NT2/D1 (cell line): ENCODE measurements around the gene TSFM.
A peak's percentile ranks its signal among the peaks of the same experiment; 100 is the strongest.

Experiments
- DNase-seq: peaks from one replicate; pipeline ENCODE4 v3.0.0-alpha.2; 2011; ENCODE audit warnings: low read depth, low spot score
- H3K27me3 ChIP-seq: 2 replicates; pipeline ENCODE4 v1.6.0; 2011; ENCODE audit warnings: mild to moderate bottlenecking; ENCODE audit not compliant: insufficient read length, insufficient read depth
- H3K36me3 ChIP-seq: 2 replicates; pipeline ENCODE4 v1.6.1; 2011; ENCODE audit warnings: mild to moderate bottlenecking, low read length, mixed read lengths; ENCODE audit not compliant: insufficient read depth, insufficient read length
- H3K4me1 ChIP-seq: 2 replicates; pipeline ENCODE4 v1.5.1; 2011; ENCODE audit not compliant: insufficient read depth, insufficient read length
- H3K4me3 ChIP-seq: 2 replicates; pipeline ENCODE4 v1.5.1; 2011; ENCODE audit warnings: low read depth; ENCODE audit not compliant: insufficient read length
- H3K9ac ChIP-seq: 2 replicates; pipeline ENCODE4 v1.6.0; 2011; ENCODE audit warnings: low read depth; ENCODE audit not compliant: insufficient read length
- H3K9me3 ChIP-seq: 2 replicates; pipeline ENCODE4 v1.5.1; 2011; ENCODE audit warnings: mild to moderate bottlenecking, low read length; ENCODE audit not compliant: insufficient read depth
- SUZ12 ChIP-seq: IDR thresholded peaks from 2 replicates; pipeline ENCODE4 v1.6.1; 2011; ENCODE audit not compliant: insufficient read length, insufficient read depth; ENCODE audit errors: extremely low read depth
- YY1 ChIP-seq: IDR thresholded peaks from 2 replicates; pipeline ENCODE4 v1.6.1; 2011; ENCODE audit not compliant: insufficient read length, insufficient read depth
- ZNF274 ChIP-seq: IDR thresholded peaks from 2 replicates; pipeline ENCODE4 v1.6.1; 2011; ENCODE audit warnings: mild to moderate bottlenecking, low read depth, low read length

The TSFM gene

GRCh38 chr12:57782608-57783465, at the start of gene TSFM:
TSS of gene TSFM (plus strand) at chr12:57782787. CDS start at chr12:57782802, 15 bp downstream.
- TF ChIP-seq YY1, result no peak
- no peak for TF ChIP-seq SUZ12
- TF ChIP-seq ZNF274, result no peak
- Histone ChIP-seq H3K4me3 (peak within 1 kb of the TSS; percentile 100), H3K27me3 (no peaks in the 10 kb centered on the region), H3K36me3 (peaks cover 46% of the 10 kb centered on the region), H3K4me1 (no peaks in the 10 kb centered on the region), H3K9ac (peak within 1 kb of the TSS; percentile 98), H3K9me3 (no peaks in the 10 kb centered on the region)
- peak; percentile 92 for DNase-seq

- no peak for DNase-seq
- peaks cover 72% of the 10 kb centered on the region for H3K27me3 ChIP-seq
- no peaks in the 10 kb centered on the region for H3K36me3 ChIP-seq
- no peak for TF ChIP-seq ZNF274
- peaks cover 3% of the 10 kb centered on the region for H3K4me1 ChIP-seq
- no peaks in the 10 kb centered on the region for H3K9me3 ChIP-seq
- H3K4me3 ChIP-seq, result no peak overlapping the region
- H3K9ac ChIP-seq, result no peak overlapping the region
These were observed 48.7 kb upstream of the TSFM start for GRCh38 chr12:57733928-57734327.

GRCh38 chr12:57734591-57734990, 48.0 kb upstream of the TSFM start:
- H3K9ac ChIP-seq, result no peak overlapping the region
- H3K4me3 ChIP-seq, result no peak overlapping the region
- no peaks in the 10 kb centered on the region for H3K36me3 ChIP-seq
- no peak for DNase-seq
- no peak for TF ChIP-seq ZNF274
- peaks cover 79% of the 10 kb centered on the region for H3K27me3 ChIP-seq
- peaks cover 3% of the 10 kb centered on the region for H3K4me1 ChIP-seq
- H3K9me3 ChIP-seq, result no peaks in the 10 kb centered on the region

GRCh38 chr12:57735198-57735855, 47.3 kb upstream of the TSFM start:
- Histone ChIP-seq H3K9ac (no peak overlapping the region), H3K27me3 (peaks cover 83% of the 10 kb centered on the region), H3K36me3 (no peaks in the 10 kb centered on the region), H3K4me3 (peak overlapping the region; percentile 44), H3K9me3 (no peaks in the 10 kb centered on the region), H3K4me1 (peaks cover 3% of the 10 kb centered on the region)
- no peak for DNase-seq
- TF ChIP-seq ZNF274, result no peak
- TF ChIP-seq SUZ12, result no peak
- TF ChIP-seq YY1, result no peak

- DNase-seq, result no peak
- H3K9ac ChIP-seq, result peak overlapping the region; percentile 43
- H3K9me3 ChIP-seq, result no peaks in the 10 kb centered on the region
- H3K36me3 ChIP-seq, result no peaks in the 10 kb centered on the region
- TF ChIP-seq ZNF274 (no peak), YY1 (no peak), SUZ12 (no peak)
- peaks cover 3% of the 10 kb centered on the region for H3K4me1 ChIP-seq
- peak overlapping the region; percentile 44 for H3K4me3 ChIP-seq
- H3K27me3 ChIP-seq, result peaks cover 89% of the 10 kb centered on the region
These were observed 46.4 kb upstream of the TSFM start for GRCh38 chr12:57735952-57736740.

GRCh38 chr12:57736741-57737466, 45.7 kb upstream of the TSFM start:
- H3K27me3 ChIP-seq, result peaks cover 89% of the 10 kb centered on the region
- peak; percentile 15 for TF ChIP-seq SUZ12
- TF ChIP-seq YY1, result no peak
- no peak for TF ChIP-seq ZNF274
- DNase-seq, result no peak
- H3K9ac ChIP-seq, result peak overlapping the region; percentile 44
- H3K4me1 ChIP-seq, result peaks cover 3% of the 10 kb centered on the region
- H3K9me3 ChIP-seq, result no peaks in the 10 kb centered on the region
- H3K36me3 ChIP-seq, result no peaks in the 10 kb centered on the region
- H3K4me3 ChIP-seq, result peak overlapping the region; percentile 44
